Measurements from ENCODE around the gene RGS12. TPM values are rescaled to one million over a fixed set of nuclear protein-coding genes. Genes with fewer than 3 reads are reported as not detected.

The RGS12 gene
- total RNA-seq, 1 experiment from 2014 or later: 16.9 TPM

- Histone ChIP-seq H4K20me1 (ENCODE audit: control insufficient read depth, insufficient read depth, insufficient read length) (no peaks in the 10 kb centered on the region), H3K14ac (ENCODE audit: insufficient read depth, low read length) (no peak overlapping the region), H3T11ph (ENCODE audit: low read length) (no peak overlapping the region), H4K8ac (replicated peaks; ENCODE audit: insufficient read length, low read depth, low read length) (no peak overlapping the region), H3K4ac (ENCODE audit: low read depth, low read length) (no peak overlapping the region), H2BK120ac (ENCODE audit: low read depth, low read length, poor library complexity, severe bottlenecking) (no peak overlapping the region), H3K9me3 (ENCODE audit: control insufficient read depth, low read depth, low read length) (no peaks in the 10 kb centered on the region), H2BK5ac (ENCODE audit: insufficient read length, low read length) (no peak overlapping the region), H3K23me2 (ENCODE audit: insufficient read length, low read depth, low read length, poor library complexity, severe bottlenecking) (no peaks in the 10 kb centered on the region), H2AFZ (ENCODE audit: low read length) (no peak overlapping the region), H3K4me1 (ENCODE audit: insufficient read depth, low read length) (no peaks in the 10 kb centered on the region), H2BK15ac (ENCODE audit: low read depth, low read length) (no peak overlapping the region), H2AK5ac (ENCODE audit: insufficient read length, low read length) (no peak overlapping the region), H3K23ac (ENCODE audit: insufficient read length, low read depth, low read length) (no peak overlapping the region), H2BK12ac (ENCODE audit: insufficient read length, low read depth, low read length) (no peak overlapping the region), H3K56ac (ENCODE audit: insufficient read length, low read depth, low read length) (no peak overlapping the region), H3K79me2 (ENCODE audit: insufficient read depth, low read length) (no peaks in the 10 kb centered on the region), H4K5ac (ENCODE audit: insufficient read length, low read depth, low read length) (no peak overlapping the region), H3K4me2 (ENCODE audit: insufficient read depth, insufficient read length, low read length) (no peak overlapping the region), H3K9ac (ENCODE audit: extremely low read depth, insufficient read length, low read length) (no peak overlapping the region), H3K27me3 (ENCODE audit: insufficient read depth, low read length) (no peaks in the 10 kb centered on the region; the same call in 1 of the 2 replicates), H2BK20ac (ENCODE audit: low read depth, low read length, poor library complexity, severe bottlenecking) (no peak overlapping the region), H3K18ac (ENCODE audit: insufficient read length, low read depth, low read length) (no peak overlapping the region), H4K91ac (ENCODE audit: insufficient read length, low read depth, low read length) (no peak overlapping the region), H3K27ac (ENCODE audit: insufficient read length, low read depth, low read length) (no peak overlapping the region), H3K79me1 (ENCODE audit: insufficient read depth, low read depth, low read length, poor library complexity, severe bottlenecking) (no peaks in the 10 kb centered on the region)
- peak; percentile 18 for DNase-seq
- TF ChIP-seq CTCF (conservative IDR thresholded peaks at IDR 0.05): no peak
- Mint-ChIP-seq H3K4me3 (no peak overlapping the region), H3K9me3 (no peaks in the 10 kb centered on the region), H3K36me3 (ENCODE audit: insufficient read depth in 1 of 3, low read depth in 3 of 3) (peaks cover 2 to 23% (median 15%) of the 10 kb centered on the region in 3 experiments; a peak in 5 of 7 replicates), H3K4me1 (peaks cover 14 to 26% of the 10 kb centered on the region in 2 experiments), H3K27me3 (ENCODE audit: low read depth) (no peaks in the 10 kb centered on the region; the same call in none of the 2 replicates), H3K27ac (peak overlapping the region; percentile 59 to 81 (median 78); a peak in 6 of 7 replicates)
- WGBS (ENCODE audit: extremely low coverage, insufficient read length, low lambda C conversion rate): no CpG with 5 or more reads among the region's 21 CpGs
Measured at GRCh38 chr4:3320361-3321023, 27.7 kb downstream of the RGS12 start.

Measured in H9 (cell line).